Upper lobe of left lung (tissue), 6 donors: ENCODE data around the gene CXCL5. TPM values are rescaled to one million over a fixed set of nuclear protein-coding genes. Genes with fewer than 3 reads are reported as not detected.
A peak's percentile ranks its signal among the peaks of the same experiment; 100 is the strongest.

Experiments
- ATAC-seq, 2 donors: fragments of 200-7000 bp; cut with Tn5 transposase; one replicate each; pipeline ENCODE4 v1.9.1; 2022; ENCODE audit warnings: mild to moderate bottlenecking in 2 of 2, moderate library complexity in 2 of 2; ENCODE audit not compliant: low FRiP score in 2 of 2
- DNase-seq, 2 donors: peaks; one replicate each; pipeline ENCODE4 v3.0.0-alpha.2; 2019 to 2020
- H3K27ac ChIP-seq, 4 donors: fragments of 200-600 bp; sonication (generic); one replicate each; pipeline ENCODE4 v1.5.1; 2016 to 2019
- H3K27me3 ChIP-seq, 4 donors: fragments of 200-600 bp; sonication (generic); one replicate each; pipeline ENCODE4 v1.5.1; 2017 to 2019
- H3K36me3 ChIP-seq, 4 donors: fragments of 200-600 bp; sonication (generic); one replicate each; pipeline ENCODE4 v1.5.1; 2016 to 2019
- H3K4me1 ChIP-seq, 4 donors: fragments of 200-600 bp; sonication (generic); one replicate each; pipeline ENCODE4 v1.5.1; 2018 to 2019
- H3K4me3 ChIP-seq, 4 donors: fragments of 200-600 bp; sonication (generic); one replicate each; pipeline ENCODE4 v1.5.1; 2017 to 2019; ENCODE audit warnings: mild to moderate bottlenecking in 2 of 4, moderate library complexity in 1 of 4
- H3K9me3 ChIP-seq, 4 donors: fragments of 200-600 bp; sonication (generic); one replicate each; pipeline ENCODE4 v1.5.1; 2018 to 2019
- CTCF ChIP-seq, 6 experiments: fragments of 450-650 bp in 4 of 6; fragments of 200-600 bp in 2 of 6; sonication (generic) in 2 of 6; IDR thresholded peaks; one replicate each; pipeline ENCODE4 v1.5.1; 2016 to 2019; ENCODE audit warnings: antibody characterized with exemption in 6 of 6
- EP300 ChIP-seq, 4 donors: sonication (generic); formaldehyde crosslinking; IDR thresholded peaks; one replicate each; pipeline ENCODE4 v1.5.1; 2017; ENCODE audit warnings: antibody characterized with exemption in 4 of 4, control low read depth in 2 of 4
- WGBS, 2 donors: methylation state at CpG; one replicate each; pipeline ENCODE4 v1.1.5; 2017 to 2018; 5-methylcytosine and 5-hydroxymethylcytosine counted together
- small RNA-seq, 4 donors: library from RNA; depleted of rRNA; stranded (forward); fragments of <200 nt; gene quantifications; one replicate each; pipeline ENCODE3, GENCODE V24; 2016
- total RNA-seq, 6 donors: library from RNA; depleted of rRNA in 4 of 6; stranded (reverse); fragments of >200 nt in 4 of 6; gene quantifications; one replicate each; pipeline versions ENCODE4 v1.1.0 to v1.2.1, GENCODE V29; 2016 to 2021
- donor health status: DM: no; HTN: no; CAD: no; lungs with moderate emphysema.
- donor health status: DM: no; HTN: yes; CAD: no; lungs with severe emphysema.

CXCL5 gene
- total RNA-seq, 6 donors from 2014 or later = 2.1 to 16.0 (median 6.7) TPM

GRCh38 chr4:73945674-73946449 is 52.6 kb downstream of the CXCL5 start:
- peaks cover 0 to 10% (median 0%) of the 10 kb centered on the region in 4 donors for H3K27me3 ChIP-seq
- no peak overlapping the region for H3K27ac ChIP-seq
- H3K4me3 ChIP-seq = no peak overlapping the region
- TF ChIP-seq EP300 (IDR thresholded peaks at IDR 0.05) (peak in 1 of 4 donors; percentile 25), CTCF (IDR thresholded peaks at IDR 0.05) (no peak)
- no peaks in the 10 kb centered on the region for H3K9me3 ChIP-seq
- DNase-seq (peak in 1 of 2 donors; percentile 77), ATAC-seq (peak; percentile 55 to 90)
- H3K36me3 ChIP-seq = no peaks in the 10 kb centered on the region
- 58 to 63% methylated on average over 3 of the region's 3 CpGs for WGBS, 2 donors
- H3K4me1 ChIP-seq = peaks cover 12 to 19% (median 15%) of the 10 kb centered on the region in 4 donors

Small RNA genes lying within 50 kb of the gene (small RNA-seq; reads per million reads assigned to genes)
- gene RN7SL218P = 0 reads per million in 4 donors

Other genes with a start within 250 kb of the CXCL5 start
- 10 to 100 TPM in 1 of 6 donors, 1 to 10 TPM in 1, under 1 TPM in 3, not detected in 1; 0.29 to 19.7 (median 0.71) TPM for gene CXCL6, start 162.0 kb downstream of the CXCL5 start, total RNA-seq
- gene PF4V1, start 145.4 kb downstream of the CXCL5 start, total RNA-seq = not detected
- 10 to 100 TPM in 4 of 6 donors, 1 to 10 TPM in 2; 4.3 to 40.0 (median 12.1) TPM for gene CXCL1, start 129.3 kb downstream of the CXCL5 start, total RNA-seq
- gene PF4, start 16.6 kb downstream of the CXCL5 start, total RNA-seq = 10 to 100 TPM in 3 of 6 donors, 1 to 10 TPM in 1, under 1 TPM in 1, not detected in 1; 0.77 to 29.3 (median 19.2) TPM
- gene PPBP, start 10.5 kb downstream of the CXCL5 start, total RNA-seq = 10 to 100 TPM in 1 of 6 donors, 1 to 10 TPM in 4, not detected in 1; 1.4 to 32.2 (median 6.0) TPM
- 10 to 100 TPM; 10.0 to 22.4 (median 16.4) TPM for gene CXCL3, start 40.0 kb upstream of the CXCL5 start, total RNA-seq
- gene CXCL2, start 100.5 kb upstream of the CXCL5 start, total RNA-seq = 100 to 1,000 TPM in 3 of 6 donors, 10 to 100 TPM in 3; 41.1 to 108 (median 79.4) TPM
- 10 to 100 TPM in 5 of 6 donors, 1 to 10 TPM in 1; 4.9 to 23.6 (median 12.8) TPM for gene MTHFD2L, start 159.4 kb upstream of the CXCL5 start, total RNA-seq